GM23338 (cell line): ENCODE data around the gene PITHD1.
A peak's percentile ranks its signal among the peaks of the same experiment; 100 is the strongest.

Experiments used
- CREB1 ChIP-seq: fragments of 250-450 bp; sonication (Bioruptor Pico); IDR thresholded peaks from 2 replicates; pipeline ENCODE4 v1.5.0; 2020; ENCODE audit warnings: low read depth, mild to moderate bottlenecking, moderate library complexity
- CTCF ChIP-seq, 2 experiments: fragments of 200-600 bp in 1 of 2; sonication (generic) in 1 of 2; conservative IDR thresholded peaks; 2 replicates each; pipeline versions ENCODE4 v1.5.1 to v1.6.1; 2016 to 2017; ENCODE audit warnings: antibody characterized with exemption in 2 of 2, low read depth in 2 of 2, mild to moderate bottlenecking in 2 of 2, moderate library complexity in 1 of 2
- POLR2AphosphoS5 ChIP-seq: IDR thresholded peaks from 2 replicates; pipeline ENCODE4 v1.6.1; 2016; ENCODE audit warnings: antibody characterized with exemption, low read depth
- REST ChIP-seq: IDR thresholded peaks from one replicate; pipeline ENCODE4 v1.6.1; 2018; ENCODE audit warnings: antibody characterized with exemption; ENCODE audit not compliant: unreplicated experiment

- TF ChIP-seq REST, result no peak
- peak; percentile 88 for TF ChIP-seq POLR2AphosphoS5
- TF ChIP-seq CTCF (conservative IDR thresholded peaks at IDR 0.05; ENCODE audit: low read depth in 2 of 2), result no peak
- TF ChIP-seq CREB1 (CRISPR knock-in tag), result peak; percentile 43; the same call in 1 of the 2 replicates
Observed at GRCh38 chr1:23825076-23825761, 47.0 kb downstream of the PITHD1 start, which contains the start of gene HMGCL.
